NCI-H345 (cell line): Measurements from ENCODE around the gene ANKRD65.
"Not testable (repeated sequence)": the region's sequence is repeated elsewhere in the genome, so short reads cannot be mapped to it uniquely, and the experiment has no call there.

ENCODE experiments used
- DNase-seq: peaks from one replicate; lab custom pipeline; 2025; lab: John Stamatoyannopoulos, UW

The ANKRD65 gene

GRCh38 chr1:1393428-1393827 is 27.6 kb downstream of the ANKRD65 start:
- no peak for DNase-seq

GRCh38 chr1:1393014-1393413 is 28.1 kb downstream of the ANKRD65 start:
- no peak for DNase-seq

DNA sequence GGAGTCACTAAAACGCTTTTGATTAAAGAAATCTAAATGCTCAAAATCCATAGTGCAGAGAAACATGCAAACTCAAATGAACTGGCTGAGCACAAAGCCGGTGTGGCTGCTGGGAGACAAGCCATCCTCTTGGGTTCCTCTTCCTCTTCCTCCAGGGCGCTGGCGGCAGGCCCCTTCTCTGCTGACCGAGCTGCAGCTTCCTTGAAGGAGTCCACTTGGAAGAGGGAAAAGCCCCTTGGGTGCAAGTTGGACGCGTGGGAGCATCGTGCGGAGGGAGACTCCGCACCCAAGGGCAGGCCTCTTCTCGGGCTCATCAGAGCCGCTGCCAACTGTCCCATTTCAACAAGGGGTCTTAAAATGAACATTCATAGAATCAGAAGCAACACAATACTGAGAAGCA is 29.9 kb downstream of the ANKRD65 start:
- no peak for DNase-seq

DNA sequence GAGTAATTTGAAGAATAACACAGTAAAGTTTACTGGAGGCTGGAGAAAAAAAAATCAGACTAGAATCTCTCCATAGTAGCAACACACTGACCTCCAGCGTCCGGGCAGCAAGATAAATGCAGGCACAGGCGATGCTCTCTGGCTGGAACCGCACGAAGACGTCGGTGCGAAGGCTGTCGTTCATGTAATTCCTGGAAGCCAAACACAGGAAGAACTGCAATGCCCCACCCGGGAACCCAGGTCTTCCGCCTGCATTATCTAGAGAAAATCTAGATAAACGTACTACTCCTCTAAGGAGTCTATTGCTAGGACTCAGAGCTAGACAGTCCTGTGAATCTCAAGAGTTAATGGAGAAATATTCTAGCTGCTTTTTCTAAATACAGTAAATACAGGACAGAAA is 30.4 kb downstream of the ANKRD65 start:
- no peak for DNase-seq

- DNase-seq, result no peak
Measured at GRCh38 chr1:1388078-1388472, 33.0 kb downstream of the ANKRD65 start.

GRCh38 chr1:1387098-1388077 is 33.7 kb downstream of the ANKRD65 start:
- no peak for DNase-seq

DNA sequence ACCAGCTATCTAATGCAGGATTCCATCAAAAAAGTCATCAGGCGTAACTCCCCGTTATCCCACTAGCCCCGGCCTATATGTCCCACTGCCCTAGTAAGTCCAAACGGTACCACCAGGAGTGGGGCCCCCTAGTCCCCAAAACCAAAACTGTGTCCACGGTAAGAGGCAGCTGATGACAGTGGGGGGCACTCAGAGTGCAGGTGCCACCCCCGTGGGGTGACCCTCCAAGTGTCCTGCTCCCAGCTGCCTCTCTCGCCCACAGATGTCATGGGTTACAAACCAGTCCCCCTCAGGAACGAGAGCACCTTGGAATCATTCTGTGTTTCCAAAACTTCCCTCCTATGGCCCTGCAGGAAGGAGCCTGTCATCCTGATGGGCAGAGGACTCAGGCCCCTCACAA is 35.1 kb downstream of the ANKRD65 start:
- DNase-seq, result no peak

DNA sequence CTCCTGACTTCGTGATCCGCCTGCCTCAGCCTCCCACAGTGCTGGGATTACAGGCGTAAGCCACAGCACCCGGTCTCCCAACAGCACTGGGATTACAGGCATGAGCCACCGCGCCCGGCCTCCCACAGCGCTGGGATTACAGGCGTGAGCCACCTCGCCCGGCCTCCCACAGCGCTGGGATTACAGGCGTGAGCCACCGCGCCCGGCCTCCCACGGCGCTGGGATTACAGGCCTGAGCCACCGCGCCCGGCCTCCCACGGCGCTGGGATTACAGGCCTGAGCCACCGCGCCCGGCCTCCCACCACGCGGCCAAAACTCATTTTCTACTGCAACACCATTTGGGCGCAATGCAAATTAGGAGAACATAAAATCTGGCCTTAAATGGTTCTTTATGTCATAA is 35.7 kb downstream of the ANKRD65 start:
- DNase-seq, result not testable (repeated sequence)

DNA sequence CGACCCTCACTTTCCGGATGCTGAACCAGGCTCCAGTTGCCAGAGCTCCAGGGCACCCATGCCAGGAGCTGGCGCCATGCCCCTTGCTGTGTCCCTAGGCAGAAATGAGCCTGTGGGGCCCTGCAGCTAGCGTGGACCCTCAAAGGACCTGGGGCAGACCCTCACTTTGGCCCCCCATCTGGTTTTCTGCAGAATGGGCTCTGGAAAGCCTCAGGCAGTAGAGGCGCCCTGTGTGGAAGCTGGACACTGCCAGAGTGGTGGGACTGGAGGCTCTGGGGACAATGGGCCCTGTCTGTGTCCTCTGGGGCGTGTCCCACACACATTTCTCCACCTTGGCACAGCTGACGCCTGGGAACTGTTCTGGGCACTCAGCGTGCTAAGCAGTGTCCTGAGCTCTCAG is 39.8 kb downstream of the ANKRD65 start:
- DNase-seq, result no peak

DNA sequence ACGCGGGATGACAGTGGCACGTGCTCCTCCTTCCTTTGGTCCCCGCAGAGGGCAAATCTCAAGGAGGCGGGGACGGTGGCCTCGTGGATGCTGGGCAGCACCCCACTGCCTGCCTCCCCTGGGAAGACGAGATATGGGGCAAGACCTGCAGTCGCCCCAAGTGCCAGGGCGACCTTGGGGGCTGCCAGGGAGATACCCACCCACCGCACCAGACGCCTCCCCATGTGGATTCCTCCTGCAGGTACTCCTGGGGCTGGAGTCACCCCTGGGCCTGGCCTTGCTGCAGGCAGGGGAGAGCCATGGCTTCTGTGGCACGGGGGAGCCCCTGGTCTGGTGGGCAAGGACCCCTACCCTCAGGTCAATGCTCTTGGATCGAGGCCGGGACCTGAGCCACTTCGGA is 40.2 kb downstream of the ANKRD65 start:
- no peak for DNase-seq

DNA sequence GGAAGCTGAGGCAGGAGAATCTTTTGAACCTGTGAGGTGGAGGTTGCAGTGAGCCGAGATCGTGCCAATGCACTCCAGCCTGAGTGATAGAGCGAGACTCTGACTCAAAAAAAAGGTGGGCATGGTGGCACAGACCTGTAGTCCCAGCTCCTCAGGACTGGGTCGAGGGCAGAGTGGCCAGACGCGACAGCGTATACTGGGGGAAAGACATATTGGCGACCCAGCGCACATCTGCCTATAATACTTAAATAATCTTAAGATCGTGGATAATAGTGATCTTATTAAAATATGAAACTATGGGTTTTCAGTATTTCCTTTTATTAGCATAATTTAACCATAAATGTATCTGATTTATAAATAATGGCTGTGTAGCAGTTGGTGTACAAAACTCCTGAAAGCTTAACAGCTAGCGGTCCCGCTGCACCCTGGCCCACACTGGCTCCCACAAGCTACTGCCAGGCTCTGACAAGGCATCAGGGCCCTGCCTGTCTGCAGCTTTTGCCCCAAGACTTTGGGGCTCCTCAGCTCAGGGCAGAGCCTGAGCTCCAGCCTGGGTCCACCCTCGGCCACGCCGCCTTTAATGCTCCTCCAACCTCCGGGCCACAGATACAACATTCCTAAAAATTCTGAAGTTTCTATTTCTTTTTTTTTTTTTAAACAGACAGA is 43.4 kb downstream of the ANKRD65 start:
- DNase-seq, result no peak

DNA sequence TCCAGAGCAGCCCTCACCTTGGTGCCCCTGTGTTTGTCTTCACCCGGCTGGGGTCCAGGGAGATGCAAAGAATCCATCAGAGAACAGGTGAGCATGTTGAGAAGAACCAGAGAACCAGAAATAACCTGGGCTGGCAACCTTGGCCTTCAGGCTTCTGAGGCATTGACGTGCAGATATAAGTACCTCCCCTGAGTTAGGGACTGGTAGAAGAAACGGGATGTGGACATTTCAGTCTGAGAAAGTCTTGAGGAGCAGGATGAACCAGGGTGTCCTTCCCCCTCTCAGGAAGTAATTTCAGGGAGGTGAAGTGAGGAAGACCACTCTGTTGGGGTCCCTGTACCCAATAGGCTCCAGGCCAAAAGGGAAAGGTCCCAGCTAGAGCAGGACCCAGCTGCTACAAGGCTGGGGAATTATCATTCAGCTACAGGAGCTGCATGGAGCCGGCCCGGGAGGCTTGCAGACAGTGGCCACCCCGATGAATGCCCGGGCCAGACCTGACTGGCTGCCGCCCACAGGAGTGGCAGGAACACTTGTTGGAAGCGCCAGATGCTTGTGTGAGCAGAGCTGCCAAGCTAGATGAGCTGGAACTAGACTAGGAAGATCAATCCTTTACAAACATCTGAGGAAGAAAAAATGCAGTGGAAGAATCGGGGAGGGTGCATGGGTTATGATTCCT is 44.4 kb downstream of the ANKRD65 start:
- no peak for DNase-seq

DNA sequence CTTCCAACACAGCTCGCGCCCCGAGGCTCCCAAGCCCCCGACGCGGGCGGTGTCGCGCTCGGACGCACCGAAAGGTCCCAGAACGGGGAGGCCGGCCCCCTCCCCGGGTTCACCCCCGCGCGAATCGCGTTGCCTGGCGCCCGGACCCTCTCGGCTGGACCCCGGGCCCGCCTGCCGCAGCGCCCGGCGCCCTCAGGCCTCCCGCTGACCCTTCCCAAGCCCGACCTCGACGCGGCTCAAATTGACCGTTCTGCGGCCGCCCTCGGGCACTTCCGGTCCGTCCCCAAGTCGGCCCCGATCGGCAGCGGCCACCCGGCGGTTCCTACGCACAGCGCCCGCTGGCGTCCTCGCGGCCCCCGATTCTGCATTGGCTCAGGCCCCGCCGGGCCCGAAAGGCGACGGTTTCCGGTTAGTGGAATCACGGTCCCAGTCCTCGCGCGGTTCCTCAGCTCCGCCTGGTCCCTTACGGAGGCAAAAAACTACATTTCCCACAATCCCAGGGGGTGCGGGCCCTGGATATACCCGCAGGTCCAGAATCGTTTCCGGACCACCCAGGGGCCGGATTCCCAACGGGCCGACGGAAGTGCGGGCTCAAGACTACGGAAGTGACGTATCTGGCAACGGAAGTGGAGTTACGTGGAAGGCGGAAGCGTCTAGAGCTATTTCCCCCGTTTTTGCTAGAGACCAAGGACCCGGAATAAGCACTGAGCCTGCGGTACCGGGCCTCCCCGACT is 46.0 kb downstream of the ANKRD65 start, which contains the start of gene AURKAIP1:
Gene AURKAIP1 (minus strand): TSS at position 279 of the 734 bp plus-strand sequence. CDS start 451 bp downstream, outside the sequence.
- DNase-seq, result peak; percentile 100

DNA sequence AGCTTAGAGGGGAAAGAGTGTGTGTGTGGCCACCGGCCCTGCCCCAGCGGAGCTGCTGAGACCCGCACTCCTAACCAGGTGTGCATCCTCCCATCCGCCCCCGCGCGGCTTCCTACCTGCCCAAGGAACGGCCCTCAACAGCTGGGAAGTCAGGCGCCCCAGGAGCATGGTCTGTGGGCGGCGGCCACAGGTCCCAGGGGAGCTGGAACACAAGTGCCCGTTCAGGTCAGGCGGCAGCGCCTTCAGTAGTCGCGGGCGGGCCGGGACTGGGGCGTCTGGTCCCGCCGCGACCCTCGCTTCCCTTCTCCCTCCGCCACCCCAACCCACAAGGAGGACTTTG is 46.5 kb downstream of the ANKRD65 start:
- peak; percentile 28 for DNase-seq

DNA sequence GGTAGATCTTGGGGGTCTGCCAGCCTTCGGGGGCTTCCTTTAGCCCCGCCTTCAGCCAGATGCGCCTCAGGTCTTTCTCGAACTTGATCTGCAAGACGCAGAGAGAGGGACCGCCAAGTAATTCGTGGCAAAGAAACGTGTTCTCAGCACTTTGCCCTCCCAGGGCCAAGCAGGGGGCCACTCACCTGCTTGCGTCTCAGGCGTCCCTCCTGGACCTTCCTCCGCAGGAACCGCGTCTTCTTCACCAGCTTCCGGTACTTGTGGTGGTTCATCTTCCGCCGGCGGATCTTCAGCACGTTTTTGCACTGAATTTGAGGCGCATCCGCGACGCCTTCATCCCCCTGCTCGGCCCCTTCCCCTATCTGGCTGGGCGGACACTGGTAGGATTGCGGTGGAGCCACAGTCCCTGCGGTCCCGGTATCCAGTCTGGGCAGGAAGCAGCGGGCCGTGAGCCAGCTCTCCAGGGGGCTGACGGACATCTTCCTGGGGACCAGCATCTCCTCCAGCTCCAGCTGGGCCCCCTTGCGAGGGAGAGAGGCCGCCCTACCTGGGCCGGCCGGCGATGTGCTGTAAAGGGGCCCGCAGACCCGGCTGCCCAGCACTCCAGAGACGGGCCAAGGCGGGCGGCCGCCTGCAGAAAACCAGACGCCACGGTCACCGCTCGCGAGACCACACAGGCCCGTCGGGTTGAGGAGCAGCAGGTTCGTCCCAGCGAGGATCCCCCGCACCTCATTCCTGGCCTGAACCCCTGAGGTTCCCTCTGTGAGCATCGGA is 47.1 kb downstream of the ANKRD65 start:
- no peak for DNase-seq

GRCh38 chr1:1373051-1373814 is 47.8 kb downstream of the ANKRD65 start:
- no peak for DNase-seq

DNA sequence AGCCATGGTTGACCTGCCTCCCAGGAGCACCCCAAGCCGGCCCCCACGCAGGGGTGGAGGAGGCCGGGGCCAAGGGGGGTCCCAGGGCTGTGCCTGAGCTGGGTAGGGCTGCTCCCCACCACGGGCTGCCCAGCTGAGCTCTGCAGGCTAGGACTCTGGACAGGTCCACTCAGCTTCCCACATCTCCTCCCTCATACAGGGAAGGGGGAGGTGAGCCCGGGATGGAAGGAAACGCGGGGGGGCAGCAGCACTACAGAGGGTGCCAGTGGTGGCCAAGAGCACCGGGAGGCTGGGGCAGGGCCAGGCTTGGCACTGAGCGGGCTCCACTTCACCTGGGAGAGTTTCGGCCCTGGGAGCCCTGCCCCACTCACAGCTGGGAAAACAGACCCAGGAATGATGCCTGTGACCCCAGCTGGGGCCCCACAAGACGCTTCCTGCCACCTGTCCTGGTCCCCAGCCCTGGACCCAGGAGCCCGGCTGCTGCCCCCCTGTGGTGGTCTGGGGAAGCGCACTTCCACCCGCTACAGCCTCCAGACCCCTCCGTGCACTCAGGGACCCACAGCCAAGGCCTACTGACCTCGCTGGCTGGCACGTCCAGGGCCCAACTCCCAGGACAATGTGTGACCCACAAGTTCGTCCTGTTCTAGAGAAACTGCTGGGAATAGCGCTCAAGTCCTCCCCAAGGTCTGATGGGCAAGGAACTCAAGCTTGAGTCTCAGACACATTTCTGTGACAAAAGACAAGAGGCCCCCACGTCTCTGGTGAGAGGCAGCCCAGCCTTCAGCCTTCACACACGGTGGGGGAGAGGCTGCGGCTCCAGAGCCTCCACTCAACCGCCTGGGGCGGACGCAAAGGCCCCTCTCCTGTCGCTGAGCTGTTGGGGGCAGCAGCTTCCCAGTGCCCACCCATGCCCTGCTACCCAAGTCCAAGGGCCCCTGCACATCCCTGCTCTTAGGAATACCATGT is 49.0 kb downstream of the ANKRD65 start:
- peak; percentile 57 for DNase-seq

DNA sequence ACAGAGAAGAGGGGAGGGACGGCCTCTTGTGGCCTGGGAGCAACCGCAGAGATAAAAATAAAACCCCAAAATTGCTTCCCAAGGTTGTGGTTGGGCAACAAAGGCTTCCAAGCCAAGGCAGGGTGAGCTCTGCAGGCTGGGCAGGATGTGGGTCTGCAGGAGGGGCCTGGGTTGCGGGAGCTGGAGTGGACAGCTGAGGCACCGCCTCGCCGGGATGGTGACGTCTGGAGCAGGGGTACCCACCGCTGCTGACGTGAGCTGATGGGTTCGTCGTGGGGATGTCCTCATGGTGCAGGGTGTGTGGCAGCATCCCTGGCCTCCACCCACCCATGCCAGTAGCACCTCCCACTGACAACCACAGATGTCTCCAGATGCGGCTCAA is 49.7 kb downstream of the ANKRD65 start:
- DNase-seq, result no peak

DNA sequence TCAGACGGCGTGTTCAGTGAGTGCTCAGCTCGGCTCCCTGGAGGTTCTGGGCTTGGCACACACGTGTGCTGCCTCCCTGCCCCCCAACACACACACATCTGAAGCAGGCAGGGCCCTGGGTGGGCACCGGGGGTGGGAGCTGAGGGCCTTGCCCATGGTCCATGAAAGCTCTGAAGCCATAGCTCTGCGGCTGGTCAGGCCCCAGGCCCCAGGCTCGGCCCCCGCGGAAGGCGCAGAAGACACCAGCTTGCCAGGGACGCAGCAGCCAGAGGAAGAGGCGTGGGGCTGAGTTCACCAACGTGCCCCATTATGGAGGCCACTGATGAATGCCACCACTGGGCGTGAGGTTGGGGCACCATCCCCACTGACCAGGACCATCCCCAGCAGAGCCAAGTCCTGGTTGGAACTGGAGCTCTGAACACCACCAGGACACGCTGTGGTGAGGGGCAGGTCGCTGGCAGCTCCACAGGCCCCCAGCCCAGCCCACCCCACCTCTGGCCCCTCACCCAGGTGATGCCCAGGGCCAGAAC is 50.2 kb downstream of the ANKRD65 start:
- no peak for DNase-seq
